HT1080 (cell line): ENCODE data around the gene IGF1R. TPM values are rescaled to one million over a fixed set of nuclear protein-coding genes. Genes with fewer than 3 reads are reported as not detected.

Experiments
- DNase-seq: peaks from one replicate; pipeline ENCODE4 v3.0.0-alpha.2; 2015; ENCODE audit warnings: low read depth
- total RNA-seq: library from RNA; depleted of rRNA; stranded (reverse); fragments of >200 nt; shearing (Covaris generic); gene quantifications from 2 replicates; pipeline ENCODE4 v1.2.3, GENCODE V29; 2014

Gene IGF1R
- total RNA-seq, 1 experiment from 2014 or later = 13.4 TPM

GRCh38 chr15:98938105-98938417, 289.7 kb downstream of the IGF1R start:
- DNase-seq = no peak

DNA sequence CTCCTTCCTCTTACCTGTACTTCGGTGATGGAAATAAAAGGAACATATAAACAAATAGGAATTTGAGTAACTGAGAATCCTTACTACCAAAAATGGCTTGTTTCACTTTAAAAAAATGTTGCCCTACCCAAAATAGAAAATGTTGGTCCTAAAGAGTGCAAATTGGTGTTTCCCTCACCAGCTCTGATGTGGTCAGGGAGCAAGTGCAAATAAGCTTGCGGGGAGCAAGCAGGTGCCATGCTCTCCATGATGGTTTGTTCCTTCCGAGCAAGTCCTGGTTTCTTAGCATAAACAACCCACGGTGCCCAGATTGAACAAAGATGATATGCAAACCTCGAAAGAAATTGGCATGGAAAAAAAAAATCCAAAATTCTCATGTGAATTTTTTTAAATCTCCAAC, 290.5 kb downstream of the IGF1R start:
- no peak for DNase-seq

DNA sequence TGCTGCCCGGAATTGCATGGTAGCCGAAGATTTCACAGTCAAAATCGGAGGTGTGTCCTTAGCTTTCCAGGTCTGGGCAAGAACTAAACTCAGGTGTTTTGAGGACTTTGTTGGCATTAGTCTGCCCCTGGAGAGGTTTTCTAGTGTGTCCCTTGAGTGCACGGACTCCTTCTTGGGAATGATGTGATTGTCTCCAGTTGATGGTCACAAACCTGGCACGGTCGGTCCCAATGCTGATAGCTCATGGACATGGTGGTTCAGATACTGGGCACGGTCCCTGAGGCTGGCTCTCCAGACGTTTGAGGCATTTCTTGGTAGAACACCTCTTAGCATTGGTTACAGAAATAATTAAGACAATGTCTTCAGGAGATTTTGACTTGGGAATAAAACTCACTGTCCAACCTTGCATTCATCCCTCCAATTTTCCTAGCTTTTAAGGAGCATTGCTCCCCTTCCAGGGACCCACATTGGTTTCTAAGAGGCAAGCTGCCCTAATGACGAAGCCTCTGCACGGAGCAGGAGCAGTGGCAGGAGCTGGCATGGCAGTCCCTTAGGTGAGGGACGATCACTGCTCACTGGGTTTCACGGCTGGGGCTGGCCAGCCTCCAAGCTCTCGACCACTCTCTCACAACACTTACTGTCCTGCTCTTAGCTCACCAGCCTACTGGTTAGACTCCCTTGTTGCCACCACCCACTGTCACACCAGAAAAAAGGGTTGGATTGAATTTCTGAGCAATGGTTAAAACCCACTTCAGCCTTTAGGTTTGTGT, 291.2 kb downstream of the IGF1R start:
- DNase-seq = no peak

DNA sequence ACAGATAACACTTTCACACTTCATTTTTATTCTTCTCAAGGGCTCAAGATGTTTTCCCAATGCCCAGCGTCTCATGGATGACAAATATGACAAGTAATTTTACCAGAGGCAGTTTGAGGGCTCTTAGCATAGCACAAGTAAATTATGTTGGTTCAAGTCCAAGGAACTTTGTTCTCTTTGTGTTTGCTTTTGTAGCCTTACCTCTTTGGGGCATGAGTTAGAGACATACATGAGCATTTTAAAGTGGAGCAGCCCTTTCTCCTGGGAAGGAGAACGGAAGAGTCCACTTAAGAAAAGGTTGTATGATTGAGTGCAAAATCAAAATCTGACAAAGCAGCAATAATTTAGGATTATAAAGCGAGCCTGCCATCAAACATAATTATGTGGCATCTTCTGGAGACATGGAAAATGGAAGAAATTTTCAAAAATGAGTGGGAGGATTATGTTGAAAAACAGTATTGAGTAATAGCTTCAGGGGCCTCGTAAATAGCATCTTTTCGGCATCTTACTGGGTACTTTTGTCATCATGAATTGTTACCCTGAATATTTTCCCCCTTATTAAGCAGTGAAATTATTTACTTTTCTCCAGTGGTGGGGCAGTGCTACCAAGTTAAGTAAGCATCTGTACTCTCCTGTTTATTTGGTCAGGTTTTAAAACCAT, 293.4 kb downstream of the IGF1R start:
- no peak for DNase-seq

- DNase-seq = no peak
These were observed 294.1 kb downstream of the IGF1R start for GRCh38 chr15:98942431-98942830.

GRCh38 chr15:98943051-98943508, 294.7 kb downstream of the IGF1R start:
- no peak for DNase-seq

DNA sequence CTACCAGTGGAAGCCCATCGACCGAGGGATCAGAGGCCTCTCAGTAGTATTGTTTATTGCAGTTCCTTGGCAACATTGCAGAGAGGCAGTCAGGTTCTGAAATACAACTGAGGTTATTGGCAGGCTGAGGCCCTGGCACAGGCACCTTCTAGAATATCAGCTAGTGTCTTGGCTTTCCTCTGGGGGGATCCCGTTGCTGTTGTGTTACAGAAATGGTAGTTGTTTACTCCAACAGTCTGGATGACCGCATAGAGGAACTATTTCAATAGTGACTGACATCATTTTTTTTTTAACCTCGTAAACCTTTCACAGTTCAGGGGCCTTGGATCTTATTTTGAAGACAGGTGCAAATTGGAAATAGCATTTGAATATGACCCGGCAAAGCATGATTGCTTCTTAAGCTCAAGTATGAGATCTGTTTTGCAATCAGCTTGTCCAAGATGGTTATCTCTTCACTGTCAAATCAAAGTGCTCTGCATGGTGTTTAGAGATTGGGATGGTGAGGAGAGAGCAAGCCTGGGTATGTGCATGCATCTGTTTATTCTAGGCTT, 295.3 kb downstream of the IGF1R start:
- no peak for DNase-seq

GRCh38 chr15:98946301-98947255, 298.2 kb downstream of the IGF1R start:
- no peak for DNase-seq

- no peak for DNase-seq
These were observed 300.1 kb downstream of the IGF1R start for GRCh38 chr15:98948456-98948855.

DNA sequence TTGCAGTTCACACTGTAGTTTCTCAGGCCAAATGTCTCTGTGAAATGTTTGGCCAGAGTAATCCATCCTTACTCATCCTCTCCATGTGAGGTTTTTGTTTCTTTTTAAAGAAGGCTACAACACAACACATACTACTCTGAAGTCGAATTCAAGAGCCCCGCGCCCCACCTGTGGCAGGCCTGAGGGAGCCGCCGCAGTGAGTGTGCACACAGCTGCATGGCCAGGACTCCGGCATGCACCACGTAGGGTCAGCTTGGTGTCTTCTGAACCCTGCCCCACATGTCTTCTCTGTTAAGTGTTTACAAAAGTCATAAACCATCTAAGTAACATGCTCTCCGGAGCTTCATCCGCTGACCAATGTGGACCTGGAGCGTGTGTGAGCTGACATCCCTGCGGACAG, 300.6 kb downstream of the IGF1R start:
- DNase-seq = no peak

GRCh38 chr15:98949624-98950023, 301.3 kb downstream of the IGF1R start:
- DNase-seq = no peak

DNA sequence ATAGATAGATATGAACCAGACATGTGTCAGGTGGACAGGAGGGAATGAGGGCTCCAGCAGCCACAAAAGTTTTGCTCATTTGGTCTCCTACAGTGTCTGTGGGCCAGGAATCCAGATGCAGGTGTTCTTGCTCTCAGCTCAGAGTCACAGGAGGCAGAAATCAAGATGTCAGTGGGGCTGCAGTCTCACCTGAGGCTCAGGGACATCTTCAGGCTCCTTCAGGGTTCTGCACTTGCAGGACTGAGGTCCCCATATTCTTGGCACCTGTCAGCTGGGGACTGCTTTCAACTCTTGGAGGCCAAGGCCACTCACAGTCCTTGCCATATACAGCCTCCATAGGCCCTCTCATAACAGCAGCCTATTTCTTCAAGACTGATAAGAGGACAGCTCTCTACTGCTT, 301.9 kb downstream of the IGF1R start:
- no peak for DNase-seq

- no peak for DNase-seq
These were observed 302.7 kb downstream of the IGF1R start for GRCh38 chr15:98951004-98951403.

DNA sequence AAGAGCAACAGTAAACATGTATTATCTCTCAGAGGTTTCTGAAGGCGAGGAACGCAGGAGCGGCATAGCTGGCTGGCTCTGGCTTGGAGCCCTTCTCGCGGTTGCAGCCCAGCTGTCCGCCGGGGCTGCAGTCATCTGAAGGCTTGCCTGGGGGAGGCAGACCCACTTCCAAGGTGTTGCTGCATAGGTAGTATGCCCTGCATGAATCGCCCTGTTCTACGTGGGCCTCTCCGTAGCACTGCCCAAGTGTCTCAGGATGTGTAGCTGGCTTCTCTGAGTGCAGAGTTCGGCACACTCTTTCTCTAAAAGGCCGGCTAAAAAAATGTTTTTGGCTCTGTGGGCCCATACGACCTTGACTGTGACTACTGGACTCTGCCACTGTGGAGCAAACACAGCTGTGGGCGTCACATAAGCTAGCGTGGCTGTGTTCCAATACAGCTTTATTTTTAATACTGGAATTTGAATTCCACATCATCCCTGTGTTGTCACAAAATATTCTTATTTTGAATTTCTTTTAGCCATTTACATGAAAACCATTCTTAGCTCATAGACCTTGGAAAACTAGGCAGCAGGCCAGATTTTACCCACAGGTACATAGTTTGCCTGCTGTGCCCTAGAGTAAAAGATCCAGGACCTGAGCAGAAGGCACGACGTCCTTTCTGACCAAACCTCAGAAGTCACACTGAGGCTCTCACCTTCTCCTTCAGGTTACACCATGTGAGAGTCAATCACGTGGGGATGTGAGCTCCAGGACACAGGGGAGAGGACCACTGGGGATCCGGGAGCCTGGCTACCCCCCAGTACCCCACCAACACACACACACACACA, 303.4 kb downstream of the IGF1R start:
- DNase-seq = no peak

DNA sequence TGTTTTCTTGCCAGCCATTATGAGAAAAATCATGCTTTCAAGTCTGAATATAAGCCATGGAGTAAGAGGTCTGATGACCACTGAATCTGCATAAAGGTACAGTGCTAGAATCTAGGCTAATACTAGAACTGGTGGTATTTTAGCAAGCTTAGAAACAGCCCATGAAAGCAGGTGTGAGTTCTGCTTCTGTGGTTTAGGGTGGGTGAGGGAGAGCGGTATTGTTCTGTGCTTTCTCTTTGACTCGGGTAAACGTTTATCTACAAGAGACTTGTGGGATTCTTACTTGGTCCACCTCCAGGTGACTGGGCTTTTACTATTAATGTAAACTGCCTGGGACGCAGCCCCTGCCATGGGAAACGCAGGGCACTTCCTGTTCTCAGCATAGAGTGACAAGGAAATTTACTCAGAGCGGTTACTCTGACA, 304.1 kb downstream of the IGF1R start:
- no peak for DNase-seq

DNA sequence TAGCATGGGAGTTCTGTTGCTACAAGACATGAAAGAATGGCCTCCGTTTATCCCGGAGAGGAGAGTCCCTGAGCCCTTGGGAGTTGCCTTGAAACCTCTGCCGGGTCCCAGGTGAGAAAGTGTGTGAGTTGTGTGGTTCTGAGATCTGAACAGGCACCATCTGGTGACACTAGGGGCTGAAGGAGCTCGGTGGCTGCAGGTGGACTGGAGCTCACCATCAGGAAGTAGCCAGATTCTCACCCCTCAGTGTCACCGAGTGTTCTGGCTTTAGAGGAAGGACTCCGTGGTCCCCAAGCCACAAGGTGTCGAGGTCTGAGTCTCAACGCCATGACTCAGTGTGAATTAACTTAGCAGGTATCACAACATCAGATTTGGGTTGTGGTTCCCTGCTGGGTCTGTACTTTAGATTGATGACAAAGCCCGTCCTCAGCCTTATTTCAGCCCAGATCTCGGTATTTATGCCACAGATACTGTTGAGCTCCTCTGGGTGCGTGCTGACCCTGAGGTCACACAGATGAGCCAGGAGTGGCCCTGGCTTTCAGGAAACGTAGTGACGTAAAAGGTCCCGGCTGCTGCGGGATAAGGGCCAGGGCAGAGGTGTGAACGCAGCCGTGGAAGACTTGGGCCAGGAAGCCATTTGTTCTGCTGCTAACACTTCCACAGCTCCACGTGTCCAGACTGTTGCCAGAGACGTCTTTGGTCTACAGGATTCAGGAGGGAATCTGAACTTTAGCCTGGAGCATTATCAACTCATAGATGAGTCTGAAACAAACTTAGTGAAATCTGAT, 304.9 kb downstream of the IGF1R start:
- DNase-seq = no peak

GRCh38 chr15:98953968-98954367, 305.6 kb downstream of the IGF1R start:
- no peak for DNase-seq

DNA sequence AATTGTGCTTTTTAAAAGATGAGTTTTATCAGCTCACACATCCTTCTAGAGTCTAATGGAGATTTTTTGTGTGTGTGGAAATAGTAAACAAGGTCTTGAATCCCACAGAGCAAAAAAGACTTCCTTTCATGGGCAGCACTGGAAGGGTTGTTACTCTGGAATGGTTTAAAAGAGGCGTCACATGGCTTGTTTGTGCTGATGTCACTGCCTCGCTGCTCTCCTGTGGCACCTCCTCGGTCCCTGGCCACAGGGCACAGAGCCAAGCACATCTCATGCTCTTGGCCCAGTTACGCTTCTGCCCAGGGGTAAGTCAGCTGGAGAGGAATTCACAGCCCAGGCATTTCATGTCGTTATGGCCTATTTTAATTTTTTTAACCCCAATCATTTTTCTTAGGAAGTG, 306.1 kb downstream of the IGF1R start:
- DNase-seq = no peak

DNA sequence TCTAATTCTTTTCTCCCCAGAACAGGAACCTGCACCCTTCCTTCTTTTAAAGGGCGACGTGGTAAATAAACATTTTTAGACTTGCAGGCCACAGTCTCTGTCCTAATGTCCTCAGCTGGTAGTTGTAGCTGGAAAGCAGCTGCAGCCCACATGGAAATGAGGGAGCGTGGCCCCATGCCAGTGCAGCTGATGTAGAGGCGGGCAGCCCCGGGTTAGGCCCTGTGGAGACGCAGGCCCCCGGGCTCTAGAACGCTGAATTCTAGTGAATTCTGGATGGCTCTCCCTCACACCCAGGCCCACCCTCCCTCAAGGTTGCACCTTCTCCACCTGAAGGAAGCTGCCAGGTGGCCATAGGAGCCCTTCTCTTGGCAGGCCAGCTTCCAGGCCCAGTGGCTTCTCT, 307.0 kb downstream of the IGF1R start:
- DNase-seq = no peak
